ENCODE measurements around the gene UBE2G2. TPM values are rescaled to one million over a fixed set of nuclear protein-coding genes. Genes with fewer than 3 reads are reported as not detected.

Gene UBE2G2
- total and polyA plus RNA-seq, 2 donors (not counting 3 experiments of a cell fraction or from before 2014, with no cell fraction given): 95.0 to 114 TPM

GRCh38 chr21:44822484-44823178 is 21.0 kb upstream of the UBE2G2 start:
- no peak for TF ChIP-seq JUN (IDR thresholded peaks at IDR 0.05; ENCODE audit: borderline replicate concordance, insufficient read depth, insufficient read length, low read depth)
- no peak for TF ChIP-seq GATA2 (IDR thresholded peaks at IDR 0.05; ENCODE audit: insufficient read depth, insufficient read length, low read depth, low read length)
- TF ChIP-seq EZH2 (IDR thresholded peaks at IDR 0.05; ENCODE audit: borderline replicate concordance, low read depth, low read length, severe bottlenecking): no peak
- TF ChIP-seq, protein P1, sequence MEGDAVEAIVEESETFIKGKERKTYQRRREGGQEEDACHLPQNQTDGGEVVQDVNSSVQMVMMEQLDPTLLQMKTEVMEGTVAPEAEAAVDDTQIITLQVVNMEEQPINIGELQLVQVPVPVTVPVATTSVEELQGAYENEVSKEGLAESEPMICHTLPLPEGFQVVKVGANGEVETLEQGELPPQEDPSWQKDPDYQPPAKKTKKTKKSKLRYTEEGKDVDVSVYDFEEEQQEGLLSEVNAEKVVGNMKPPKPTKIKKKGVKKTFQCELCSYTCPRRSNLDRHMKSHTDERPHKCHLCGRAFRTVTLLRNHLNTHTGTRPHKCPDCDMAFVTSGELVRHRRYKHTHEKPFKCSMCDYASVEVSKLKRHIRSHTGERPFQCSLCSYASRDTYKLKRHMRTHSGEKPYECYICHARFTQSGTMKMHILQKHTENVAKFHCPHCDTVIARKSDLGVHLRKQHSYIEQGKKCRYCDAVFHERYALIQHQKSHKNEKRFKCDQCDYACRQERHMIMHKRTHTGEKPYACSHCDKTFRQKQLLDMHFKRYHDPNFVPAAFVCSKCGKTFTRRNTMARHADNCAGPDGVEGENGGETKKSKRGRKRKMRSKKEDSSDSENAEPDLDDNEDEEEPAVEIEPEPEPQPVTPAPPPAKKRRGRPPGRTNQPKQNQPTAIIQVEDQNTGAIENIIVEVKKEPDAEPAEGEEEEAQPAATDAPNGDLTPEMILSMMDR (IDR thresholded peaks at IDR 0.05; ENCODE audit: extremely low read depth in 1 of 2, insufficient read depth in 1 of 2, low read depth in 1 of 2, low read length in 2 of 2): no peak
- TF ChIP-seq, protein P2, sequence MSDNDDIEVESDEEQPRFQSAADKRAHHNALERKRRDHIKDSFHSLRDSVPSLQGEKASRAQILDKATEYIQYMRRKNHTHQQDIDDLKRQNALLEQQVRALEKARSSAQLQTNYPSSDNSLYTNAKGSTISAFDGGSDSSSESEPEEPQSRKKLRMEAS (IDR thresholded peaks at IDR 0.05; ENCODE audit: insufficient read depth, insufficient read length): no peak
- no peak for TF ChIP-seq POLR2AphosphoS5 (IDR thresholded peaks at IDR 0.05; ENCODE audit: insufficient read depth, low read depth, low read length)
- TF ChIP-seq MYC (IDR thresholded peaks at IDR 0.05; ENCODE audit: low read depth, low read length): no peak
- no peak for TF ChIP-seq FOS (IDR thresholded peaks at IDR 0.05; ENCODE audit: borderline replicate concordance, insufficient read depth, low read length)
- TF ChIP-seq POLR2A (IDR thresholded peaks at IDR 0.05; ENCODE audit: low read depth, low read length): no peak
- POLR2A ChIA-PET: no interaction called here
- BruUV-seq (replicated peaks): no TSS peak
- no peak overlapping the region for H3K4me3 ChIP-seq (replicated peaks in 1 of 3; ENCODE audit: insufficient read depth in 1 of 3, low read depth in 1 of 3, low read length in 3 of 3)
- no peaks in the 10 kb centered on the region for H3K79me2 ChIP-seq (ENCODE audit: control insufficient read depth, insufficient read depth, low read length)
- intact Hi-C loops (cut with micrococcal nuclease): no loop called here
- H3K4me2 ChIP-seq (ENCODE audit: insufficient read depth, low read length): no peak overlapping the region
- H3K9me3 ChIP-seq (replicated peaks; ENCODE audit: control insufficient read depth, insufficient read depth, low read length): peaks cover 2% of the 10 kb centered on the region
- H4K20me1 ChIP-seq (replicated peaks; ENCODE audit: control insufficient read depth, extremely low read depth, insufficient read depth, low read length): no peaks in the 10 kb centered on the region
- no peak for FAIRE-seq
- no peak overlapping the region for H3K9ac ChIP-seq (replicated peaks; ENCODE audit: extremely low read depth, insufficient read depth, low read length)
- H3K36me3 ChIP-seq (ENCODE audit: control insufficient read depth in 2 of 2, extremely low read depth in 1 of 2, insufficient read depth in 2 of 2, low read length in 2 of 2): no peaks in the 10 kb centered on the region
- no peak overlapping the region for H2AFZ ChIP-seq (ENCODE audit: low read depth, low read length)
- no peak overlapping the region for H3K27ac ChIP-seq (ENCODE audit: insufficient read depth, low read depth, low read length)
- CTCF ChIA-PET: no interaction called here
- dilution Hi-C loops (cut with MboI; ENCODE audit: extremely low pct_ligation_motif_present, low sequenced_read_pairs): no loop called here
- H3K9me1 ChIP-seq (replicated peaks; ENCODE audit: control insufficient read depth, extremely low read depth, insufficient read depth, low read length): no peaks in the 10 kb centered on the region
- no peak for DNase-seq (ENCODE audit: low read depth, low spot score)
- peaks cover 0 to 4% of the 10 kb centered on the region in 2 experiments for H3K27me3 ChIP-seq (ENCODE audit: control insufficient read depth in 2 of 2, insufficient read depth in 2 of 2, low read length in 2 of 2)
- peaks cover 4% of the 10 kb centered on the region for H3K4me1 ChIP-seq (ENCODE audit: control insufficient read depth, extremely low read depth, insufficient read depth, low read length)
